H9 (cell line): ENCODE measurements around the gene RHBDD3. TPM values are rescaled to one million over a fixed set of nuclear protein-coding genes. Genes with fewer than 3 reads are reported as not detected.

ENCODE experiments used
- DNase-seq: peaks from one replicate; pipeline ENCODE4 v3.0.0-alpha.2; 2017
- H2AFZ ChIP-seq: one replicate; pipeline ENCODE4 v1.6.1; 2013; ENCODE audit warnings: mild to moderate bottlenecking, low read length, control low read depth, moderate library complexity
- H2AK5ac ChIP-seq: 2 replicates; pipeline ENCODE4 v1.6.1; 2013; ENCODE audit warnings: low read length, control low read depth, mixed read lengths; ENCODE audit not compliant: insufficient read length
- H2BK120ac ChIP-seq: one replicate; pipeline ENCODE4 v1.6.1; 2013; ENCODE audit warnings: low read depth, mild to moderate bottlenecking, low read length, control low read depth, inconsistent platforms; ENCODE audit not compliant: poor library complexity, severe bottlenecking
- H2BK12ac ChIP-seq: 2 replicates; pipeline ENCODE4 v1.6.1; 2013; ENCODE audit warnings: low read length, control low read depth, mixed read lengths, low read depth; ENCODE audit not compliant: insufficient read length
- H2BK15ac ChIP-seq: 2 replicates; pipeline ENCODE4 v1.6.1; 2013; ENCODE audit warnings: low read depth, low read length, control low read depth
- H2BK20ac ChIP-seq: one replicate; pipeline ENCODE4 v1.6.1; 2013; ENCODE audit warnings: low read depth, mild to moderate bottlenecking, low read length, control low read depth, inconsistent platforms; ENCODE audit not compliant: poor library complexity, severe bottlenecking
- H2BK5ac ChIP-seq: 2 replicates; pipeline ENCODE4 v1.6.1; 2013; ENCODE audit warnings: low read length, control low read depth, mixed read lengths; ENCODE audit not compliant: insufficient read length
- H3K14ac ChIP-seq: 2 replicates; pipeline ENCODE4 v1.6.1; 2013; ENCODE audit warnings: low read length, control low read depth; ENCODE audit not compliant: insufficient read depth
- H3K18ac ChIP-seq: 2 replicates; pipeline ENCODE4 v1.6.1; 2013; ENCODE audit warnings: low read depth, mild to moderate bottlenecking, mixed read lengths, low read length, control low read depth; ENCODE audit not compliant: insufficient read length
- H3K23ac ChIP-seq: 2 replicates; pipeline ENCODE4 v1.6.1; 2013; ENCODE audit warnings: low read length, control low read depth, mixed read lengths, low read depth; ENCODE audit not compliant: insufficient read length
- H3K23me2 ChIP-seq: 2 replicates; pipeline ENCODE4 v1.6.1; 2013; ENCODE audit warnings: low read depth, mild to moderate bottlenecking, mixed read lengths, low read length, control low read depth; ENCODE audit not compliant: insufficient read length, poor library complexity, severe bottlenecking
- H3K27ac ChIP-seq: 2 replicates; pipeline ENCODE4 v1.5.1; 2013; ENCODE audit warnings: low read length, control low read depth, mixed read lengths, low read depth; ENCODE audit not compliant: insufficient read length
- H3K27me3 ChIP-seq: 2 replicates; pipeline ENCODE4 v1.6.1; 2013; ENCODE audit warnings: low read length, control low read depth, inconsistent platforms; ENCODE audit not compliant: insufficient read depth
- H3K4ac ChIP-seq: 2 replicates; pipeline ENCODE4 v1.6.1; 2013; ENCODE audit warnings: low read depth, mild to moderate bottlenecking, control low read depth, inconsistent platforms, low read length, moderate library complexity
- H3K4me1 ChIP-seq: 2 replicates; pipeline ENCODE4 v1.6.1; 2013; ENCODE audit warnings: low read length, control low read depth, inconsistent platforms; ENCODE audit not compliant: insufficient read depth
- H3K4me2 ChIP-seq: 2 replicates; pipeline ENCODE4 v1.6.1; 2013; ENCODE audit warnings: low read length, control low read depth, mixed read lengths; ENCODE audit not compliant: insufficient read length, insufficient read depth
- H3K56ac ChIP-seq: 2 replicates; pipeline ENCODE4 v1.6.1; 2013; ENCODE audit warnings: low read depth, mild to moderate bottlenecking, mixed read lengths, low read length, control low read depth; ENCODE audit not compliant: insufficient read length
- H3K79me1 ChIP-seq: 2 replicates; pipeline ENCODE4 v1.6.1; 2013; ENCODE audit warnings: low read depth, mild to moderate bottlenecking, moderate library complexity, low read length, control low read depth, inconsistent platforms; ENCODE audit not compliant: insufficient read depth, poor library complexity, severe bottlenecking
- H3K79me2 ChIP-seq: 2 replicates; pipeline ENCODE4 v1.6.1; 2013; ENCODE audit warnings: low read length, control low read depth, inconsistent platforms; ENCODE audit not compliant: insufficient read depth
- H3K9ac ChIP-seq: 2 replicates; pipeline ENCODE4 v1.6.1; 2013; ENCODE audit warnings: low read length, control low read depth, mixed read lengths; ENCODE audit not compliant: insufficient read length; ENCODE audit errors: extremely low read depth
- H3K9me3 ChIP-seq: one replicate; pipeline ENCODE4 v1.6.1; 2013; ENCODE audit warnings: low read depth, low read length, inconsistent platforms; ENCODE audit not compliant: control insufficient read depth
- H3T11ph ChIP-seq: one replicate; pipeline ENCODE4 v1.6.1; 2013; ENCODE audit warnings: mild to moderate bottlenecking, low read length, control low read depth, inconsistent platforms
- H4K20me1 ChIP-seq: one replicate; pipeline ENCODE4 v1.6.1; 2013; ENCODE audit not compliant: control insufficient read depth, insufficient read length, insufficient read depth
- H4K5ac ChIP-seq: 2 replicates; pipeline ENCODE4 v1.6.1; 2013; ENCODE audit warnings: low read depth, mild to moderate bottlenecking, mixed read lengths, low read length, control low read depth; ENCODE audit not compliant: insufficient read length
- H4K8ac ChIP-seq: replicated peaks from 2 replicates; pipeline ENCODE4 v1.6.1; 2013; ENCODE audit warnings: low read length, control low read depth, mixed read lengths, low read depth; ENCODE audit not compliant: insufficient read length
- H4K91ac ChIP-seq: 2 replicates; pipeline ENCODE4 v1.6.1; 2013; ENCODE audit warnings: low read depth, mild to moderate bottlenecking, moderate library complexity, mixed read lengths, low read length, control low read depth; ENCODE audit not compliant: insufficient read length
- H3K27ac Mint-ChIP-seq, 3 experiments: 2 replicates in 2 of 3; 3 replicates in 1 of 3; pipeline ENCODE4 v1.8.0; 2020 to 2021; ENCODE audit warnings: mixed read lengths in 3 of 3, mild to moderate bottlenecking in 1 of 3, moderate library complexity in 1 of 3
- H3K27me3 Mint-ChIP-seq: 2 replicates; pipeline ENCODE4 v1.8.0; 2021; ENCODE audit warnings: low read depth, mild to moderate bottlenecking, moderate library complexity, mixed read lengths
- H3K36me3 Mint-ChIP-seq, 3 experiments: 2 replicates in 2 of 3; 3 replicates in 1 of 3; pipeline ENCODE4 v1.8.0; 2020 to 2021; ENCODE audit warnings: low read depth in 3 of 3, mixed read lengths in 3 of 3; ENCODE audit not compliant: insufficient read depth in 1 of 3
- H3K4me1 Mint-ChIP-seq, 2 experiments: 2 replicates each; pipeline ENCODE4 v1.8.0; 2020; ENCODE audit warnings: mixed read lengths in 2 of 2
- H3K4me3 Mint-ChIP-seq, 2 experiments: 2 replicates in 1 of 2; 3 replicates in 1 of 2; pipeline ENCODE4 v1.8.0; 2020 to 2021; ENCODE audit warnings: mild to moderate bottlenecking in 2 of 2, mixed read lengths in 2 of 2, moderate library complexity in 1 of 2
- H3K9me3 Mint-ChIP-seq, 2 experiments: 2 replicates in 1 of 2; 3 replicates in 1 of 2; pipeline ENCODE4 v1.8.0; 2020; ENCODE audit warnings: mild to moderate bottlenecking in 2 of 2, mixed read lengths in 2 of 2, moderate library complexity in 1 of 2
- CTCF ChIP-seq: fragments of 200-600 bp; sonication (generic); conservative IDR thresholded peaks from 3 replicates; pipeline ENCODE4 v1.8.0; 2021; ENCODE audit warnings: antibody characterized with exemption, mild to moderate bottlenecking
- WGBS: extraction: QIAGEN DNeasy Blood & Tissue Kit; methylation state at CpG from one replicate; pipeline ENCODE4 v1.1.7; 2013; ENCODE audit warnings: missing lambda C conversion rate, low lambda C conversion rate, mixed read lengths; ENCODE audit not compliant: insufficient read length; ENCODE audit errors: extremely low coverage; 5-methylcytosine and 5-hydroxymethylcytosine counted together
- total RNA-seq: library from RNA; stranded (reverse); gene quantifications from 2 replicates; pipeline ENCODE4 v1.2.1, GENCODE V29; 2021

The RHBDD3 gene
- total RNA-seq, 1 experiment from 2014 or later, result 99.7 TPM

GRCh38 chr22:29313576-29314466, 46.0 kb upstream of the RHBDD3 start:
- Histone ChIP-seq H3K23me2 (peaks cover 4% of the 10 kb centered on the region), H4K91ac (no peak overlapping the region), H3K4me2 (no peak overlapping the region), H3T11ph (no peak overlapping the region), H3K27me3 (peaks cover 33% of the 10 kb centered on the region), H3K27ac (no peak overlapping the region), H3K79me1 (no peaks in the 10 kb centered on the region), H3K56ac (no peak overlapping the region), H2AFZ (no peak overlapping the region), H3K14ac (no peak overlapping the region), H2BK120ac (no peak overlapping the region), H2AK5ac (no peak overlapping the region), H3K4me1 (no peaks in the 10 kb centered on the region), H2BK20ac (no peak overlapping the region), H3K23ac (no peak overlapping the region), H2BK5ac (no peak overlapping the region), H3K79me2 (no peaks in the 10 kb centered on the region), H2BK15ac (no peak overlapping the region), H4K5ac (no peak overlapping the region), H2BK12ac (no peak overlapping the region), H3K9me3 (no peaks in the 10 kb centered on the region), H3K18ac (no peak overlapping the region), H3K9ac (no peak overlapping the region), H4K8ac (no peak overlapping the region), H4K20me1 (no peaks in the 10 kb centered on the region), H3K4ac (no peak overlapping the region)
- Mint-ChIP-seq H3K27ac (no peak overlapping the region), H3K9me3 (peaks cover 5 to 17% of the 10 kb centered on the region in 2 experiments; a peak in 4 of 5 replicates), H3K4me1 (peaks cover 14 to 23% of the 10 kb centered on the region in 2 experiments), H3K27me3 (peaks cover 57% of the 10 kb centered on the region), H3K36me3 (peaks cover 0 to 5% (median 2%) of the 10 kb centered on the region in 3 experiments; a peak in 3 of 7 replicates), H3K4me3 (peak overlapping the region; percentile 56 to 68)
- TF ChIP-seq CTCF, result no peak
- no CpG with 5 or more reads among the region's 51 CpGs for WGBS
- no peak for DNase-seq
